HL-60/S4 (cell line): ENCODE measurements around the gene CMIP.

Experiments
- in situ Hi-C: fragments of 300-500 bp; cut with MboI; formaldehyde crosslinking; loops from 2 replicates; pipeline ENCODE4 v1.14.3; 2022; ENCODE audit warnings: low sequenced_read_pairs

Gene CMIP

GRCh38 chr16:81615833-81616232 is 171.2 kb downstream of the CMIP start:
- in situ Hi-C loops, result no loop called here

GRCh38 chr16:81616321-81617020 is 171.9 kb downstream of the CMIP start:
- in situ Hi-C loops, result no loop called here

- in situ Hi-C loops, result no loop called here
Observed at GRCh38 chr16:81617021-81617346, 172.4 kb downstream of the CMIP start.

- in situ Hi-C loops, result no loop called here
Observed at GRCh38 chr16:81618187-81618586, 173.6 kb downstream of the CMIP start.

- in situ Hi-C loops, result no loop called here
Observed at GRCh38 chr16:81618661-81619060, 174.1 kb downstream of the CMIP start.

GRCh38 chr16:81620029-81620428 is 175.4 kb downstream of the CMIP start:
- in situ Hi-C loops, result loop anchor here (10.0 kb wide), 1 partner anchor 105 kb away; no protein-coding TSS in a partner anchor

- in situ Hi-C loops, result loop anchor here (10.0 kb wide), 1 partner anchor 104 kb away; no protein-coding TSS in a partner anchor
Observed at GRCh38 chr16:81620796-81621195, 176.2 kb downstream of the CMIP start.

GRCh38 chr16:81621496-81621895 is 176.9 kb downstream of the CMIP start:
- in situ Hi-C loops, result loop anchor here (10.0 kb wide), 1 partner anchor 103 kb away; no protein-coding TSS in a partner anchor

GRCh38 chr16:81623365-81624102 is 178.9 kb downstream of the CMIP start:
- in situ Hi-C loops, result loop anchor here (10.0 kb wide), 1 partner anchor 101 kb away; no protein-coding TSS in a partner anchor

GRCh38 chr16:81624403-81624759 is 179.8 kb downstream of the CMIP start:
- in situ Hi-C loops, result loop anchor here (10.0 kb wide), 1 partner anchor 100 kb away; no protein-coding TSS in a partner anchor

GRCh38 chr16:81624760-81625543 is 180.3 kb downstream of the CMIP start:
- in situ Hi-C loops, result loop anchor here (10.0 kb wide), 1 partner anchor 100 kb away; no protein-coding TSS in a partner anchor

GRCh38 chr16:81625544-81626153 is 181.0 kb downstream of the CMIP start:
- in situ Hi-C loops, result loop anchor here (10.0 kb wide), 1 partner anchor 99 kb away; no protein-coding TSS in a partner anchor

GRCh38 chr16:81626181-81626674 is 181.6 kb downstream of the CMIP start:
- in situ Hi-C loops, result loop anchor here (10.0 kb wide), 1 partner anchor 99 kb away; no protein-coding TSS in a partner anchor

GRCh38 chr16:81627024-81627423 is 182.4 kb downstream of the CMIP start:
- in situ Hi-C loops, result loop anchor here (10.0 kb wide), 1 partner anchor 98 kb away; no protein-coding TSS in a partner anchor

- in situ Hi-C loops, result loop anchor here (10.0 kb wide), 1 partner anchor 97 kb away; no protein-coding TSS in a partner anchor
Observed at GRCh38 chr16:81627729-81628244, 183.2 kb downstream of the CMIP start.

GRCh38 chr16:81629034-81629802 is 184.6 kb downstream of the CMIP start:
- in situ Hi-C loops, result loop anchor here (10.0 kb wide), 1 partner anchor 96 kb away; no protein-coding TSS in a partner anchor

- in situ Hi-C loops, result loop anchor here (10.0 kb wide), 1 partner anchor 95 kb away; no protein-coding TSS in a partner anchor
Observed at GRCh38 chr16:81629896-81630634, 185.5 kb downstream of the CMIP start.

GRCh38 chr16:81630635-81631031 is 186.0 kb downstream of the CMIP start:
- in situ Hi-C loops, result no loop called here
